ENCODE data around the gene YTHDF1.

The YTHDF1 gene

DNA sequence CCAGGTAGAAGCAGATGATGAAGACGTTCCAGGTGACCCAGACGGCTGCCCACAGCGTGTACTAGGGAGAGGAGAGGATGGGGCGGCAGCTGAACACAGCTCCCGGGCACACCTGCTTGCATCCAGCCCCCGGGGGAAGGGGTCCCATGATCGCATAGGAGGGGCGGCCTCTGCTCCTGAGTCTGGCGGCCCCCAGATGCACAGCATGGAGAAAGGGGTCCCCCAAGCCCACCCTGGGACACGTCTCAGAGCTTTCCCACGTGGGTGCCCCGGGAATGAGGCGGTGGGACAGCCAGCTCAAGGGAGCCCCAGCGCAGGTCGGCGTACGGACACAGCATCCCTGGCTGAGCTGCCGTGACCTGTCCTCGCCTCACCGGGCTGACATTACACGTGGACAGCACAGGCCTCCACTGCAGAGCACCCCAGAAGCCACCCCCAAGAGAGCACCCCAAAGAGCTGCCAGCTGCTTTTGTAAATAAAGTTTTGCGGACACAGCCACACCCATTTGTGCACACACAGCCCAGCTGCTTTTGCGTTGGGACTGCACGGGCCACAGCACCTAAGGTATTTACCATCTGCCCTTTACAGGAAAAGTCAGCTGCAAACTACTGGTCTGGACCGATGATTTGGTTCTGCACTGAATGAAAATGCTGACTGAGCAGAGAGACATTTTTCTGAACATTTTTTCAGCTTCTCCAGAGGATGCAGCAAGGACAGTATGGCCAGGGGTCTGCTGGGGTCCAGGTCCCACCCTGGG is 33.1 kb upstream of the YTHDF1 start:
- no peak for DNase-seq

DNA sequence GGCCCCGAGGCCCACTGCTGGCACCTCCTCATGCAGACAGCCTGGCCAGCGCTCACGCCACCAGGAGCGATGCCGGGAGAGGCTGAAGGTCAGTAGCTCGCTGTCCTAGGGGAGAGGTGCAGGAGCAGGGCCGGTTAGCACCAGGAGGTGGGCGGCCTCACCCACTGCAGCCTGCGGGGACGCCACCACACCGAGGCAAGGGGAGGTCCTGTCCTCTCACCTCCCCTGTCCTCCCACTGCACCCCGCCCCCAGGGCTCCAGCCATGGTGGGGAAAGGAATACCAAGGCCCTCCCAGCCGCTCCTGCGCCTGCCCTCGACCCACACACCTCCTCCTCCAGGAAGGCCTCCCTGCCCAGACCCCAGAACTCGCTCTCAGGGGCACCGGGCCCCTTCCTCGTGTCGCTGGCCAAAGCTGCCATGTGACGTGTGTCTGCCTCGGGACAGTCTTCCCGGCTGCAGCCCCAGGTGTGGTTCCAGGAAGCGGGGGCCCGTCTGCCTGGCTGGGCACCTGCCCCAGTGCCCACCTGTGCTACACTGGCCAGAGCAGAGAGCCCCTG is 31.8 kb upstream of the YTHDF1 start:
- DNase-seq: no peak

GRCh38 chr20:63246490-63247288 is 30.8 kb upstream of the YTHDF1 start:
- no peak for DNase-seq

GRCh38 chr20:63244468-63244867 is 28.5 kb upstream of the YTHDF1 start:
- DNase-seq: no peak

- no peak for DNase-seq
Measured at GRCh38 chr20:63243604-63244247, 27.8 kb upstream of the YTHDF1 start.

DNA sequence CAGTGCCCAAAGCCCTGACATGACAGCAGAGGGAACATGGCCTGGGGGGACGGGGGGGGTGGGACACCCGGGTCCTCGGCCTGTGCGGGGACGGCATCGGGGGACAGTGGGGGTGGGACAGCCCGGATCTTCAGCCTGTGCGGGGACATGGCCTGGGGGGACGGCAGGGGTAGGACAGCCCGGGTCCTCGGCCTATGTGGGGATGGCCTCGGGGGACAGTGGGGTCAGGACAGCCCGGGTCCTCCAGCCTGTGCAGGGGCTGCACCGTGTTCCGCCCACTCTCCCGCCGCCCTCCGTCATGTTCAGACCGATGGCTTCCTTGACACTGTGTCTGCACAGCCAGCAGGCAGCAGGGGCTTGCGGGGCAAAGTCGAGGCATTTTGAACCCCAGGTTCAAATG is 26.8 kb upstream of the YTHDF1 start:
- DNase-seq: no peak

- no peak for DNase-seq
Measured at GRCh38 chr20:63241272-63241671, 25.3 kb upstream of the YTHDF1 start.

GRCh38 chr20:63240004-63240403 is 24.1 kb upstream of the YTHDF1 start:
- DNase-seq: no peak

DNA sequence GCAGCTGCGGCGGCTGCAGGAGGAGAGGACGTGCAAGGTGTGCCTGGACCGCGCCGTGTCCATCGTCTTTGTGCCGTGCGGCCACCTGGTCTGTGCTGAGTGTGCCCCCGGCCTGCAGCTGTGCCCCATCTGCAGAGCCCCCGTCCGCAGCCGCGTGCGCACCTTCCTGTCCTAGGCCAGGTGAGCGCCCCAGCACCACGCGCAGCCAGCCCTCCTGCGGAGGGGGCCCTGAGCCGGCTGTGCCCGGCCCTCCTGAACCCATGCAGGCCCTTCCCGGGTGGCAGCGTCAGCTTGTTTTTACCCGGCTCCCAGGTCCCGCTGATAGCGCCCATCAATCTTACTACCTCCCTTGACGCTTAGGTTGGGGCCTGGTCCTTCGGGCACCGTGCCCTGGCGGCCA is 23.5 kb upstream of the YTHDF1 start:
- DNase-seq: no peak

- DNase-seq: no peak
Measured at GRCh38 chr20:63238514-63239125, 22.7 kb upstream of the YTHDF1 start.

GRCh38 chr20:63238031-63238430 is 22.1 kb upstream of the YTHDF1 start:
- DNase-seq: no peak

- no peak for DNase-seq
Measured at GRCh38 chr20:63236116-63236837, 20.3 kb upstream of the YTHDF1 start.

DNA sequence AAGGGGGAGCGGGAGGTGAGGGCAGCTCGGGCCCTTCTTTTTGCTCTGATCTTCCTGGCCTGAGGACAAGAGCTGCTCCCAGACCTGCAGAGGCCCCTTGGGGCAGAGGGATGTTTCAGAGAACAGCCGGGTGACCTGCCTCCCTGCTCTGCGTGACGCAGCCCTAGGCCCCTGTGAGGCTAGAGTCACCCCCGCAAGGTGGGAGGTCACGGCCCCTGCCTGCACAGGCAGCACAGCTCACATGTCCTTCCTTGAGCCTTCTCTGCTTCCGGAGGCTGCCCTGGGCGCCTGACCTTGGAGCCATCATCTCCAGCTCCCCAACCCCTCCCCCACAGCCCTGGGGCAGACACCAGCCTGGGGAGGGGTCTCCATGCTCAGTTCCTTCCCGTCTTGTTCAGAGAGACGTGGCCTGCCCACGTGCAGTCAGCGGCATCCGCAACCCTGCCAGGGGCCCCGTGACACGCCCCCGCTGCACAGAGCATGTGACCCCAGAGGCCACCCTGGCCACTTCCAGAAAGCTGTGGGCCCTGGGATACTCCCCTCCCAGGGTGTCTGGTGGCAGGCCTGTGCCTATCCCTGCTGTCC is 19.6 kb upstream of the YTHDF1 start, which contains the start of gene BIRC7:
Gene BIRC7 (plus strand): TSS at position 507 of the 585 bp plus-strand sequence. CDS start 192 bp downstream, outside the sequence.
- DNase-seq: no peak

DNA sequence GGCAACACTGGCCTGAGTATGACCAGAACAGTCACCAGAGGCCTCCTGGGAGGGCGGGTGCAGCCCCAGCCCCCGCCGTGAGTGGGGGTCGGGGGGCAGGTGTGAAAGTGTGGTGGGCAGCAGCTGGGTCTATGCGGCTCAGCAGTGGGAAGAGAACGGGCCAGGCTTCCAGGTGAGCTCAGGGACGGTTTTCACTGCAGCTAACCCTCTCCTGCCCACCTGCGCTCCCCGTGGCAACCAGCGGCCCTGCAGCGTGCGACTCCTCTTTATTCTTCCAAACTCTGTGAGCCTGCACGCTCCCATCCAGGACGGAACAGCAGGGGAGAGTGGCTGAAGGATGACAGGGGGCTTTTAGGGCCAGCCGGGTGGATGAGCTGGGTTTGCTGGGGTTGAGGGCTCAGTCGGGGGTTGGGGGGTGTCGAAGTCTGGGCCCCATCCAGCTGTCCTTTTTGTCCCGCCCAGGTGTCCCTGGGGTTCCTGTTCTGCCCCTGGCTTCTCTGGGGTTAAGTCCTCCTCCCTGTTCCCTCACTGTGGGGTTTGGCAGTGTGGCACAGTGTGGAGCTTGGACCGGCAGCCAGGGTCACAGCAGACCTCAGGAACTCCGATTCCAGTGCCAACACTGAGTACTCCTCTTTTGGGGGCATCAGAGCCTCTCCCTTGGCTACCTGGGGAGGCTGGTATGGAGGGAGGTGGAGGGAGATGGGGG is 18.9 kb upstream of the YTHDF1 start:
- no peak for DNase-seq

- DNase-seq: no peak
Measured at GRCh38 chr20:63233924-63234323, 18.0 kb upstream of the YTHDF1 start.

DNA sequence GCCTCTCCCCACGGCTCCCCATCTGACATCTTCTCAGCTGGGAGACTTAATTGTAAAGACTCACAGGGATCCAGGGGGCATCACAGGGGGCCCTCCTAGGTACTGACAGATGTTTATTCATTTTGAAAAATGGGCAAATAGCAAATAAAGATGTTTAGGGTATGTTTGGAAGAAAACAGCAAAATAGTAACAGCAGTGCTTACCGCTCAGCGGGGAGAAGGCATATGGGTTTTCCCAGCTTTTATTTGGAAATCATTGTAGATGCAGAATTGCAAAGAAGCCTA is 17.1 kb upstream of the YTHDF1 start:
- DNase-seq: no peak

DNA sequence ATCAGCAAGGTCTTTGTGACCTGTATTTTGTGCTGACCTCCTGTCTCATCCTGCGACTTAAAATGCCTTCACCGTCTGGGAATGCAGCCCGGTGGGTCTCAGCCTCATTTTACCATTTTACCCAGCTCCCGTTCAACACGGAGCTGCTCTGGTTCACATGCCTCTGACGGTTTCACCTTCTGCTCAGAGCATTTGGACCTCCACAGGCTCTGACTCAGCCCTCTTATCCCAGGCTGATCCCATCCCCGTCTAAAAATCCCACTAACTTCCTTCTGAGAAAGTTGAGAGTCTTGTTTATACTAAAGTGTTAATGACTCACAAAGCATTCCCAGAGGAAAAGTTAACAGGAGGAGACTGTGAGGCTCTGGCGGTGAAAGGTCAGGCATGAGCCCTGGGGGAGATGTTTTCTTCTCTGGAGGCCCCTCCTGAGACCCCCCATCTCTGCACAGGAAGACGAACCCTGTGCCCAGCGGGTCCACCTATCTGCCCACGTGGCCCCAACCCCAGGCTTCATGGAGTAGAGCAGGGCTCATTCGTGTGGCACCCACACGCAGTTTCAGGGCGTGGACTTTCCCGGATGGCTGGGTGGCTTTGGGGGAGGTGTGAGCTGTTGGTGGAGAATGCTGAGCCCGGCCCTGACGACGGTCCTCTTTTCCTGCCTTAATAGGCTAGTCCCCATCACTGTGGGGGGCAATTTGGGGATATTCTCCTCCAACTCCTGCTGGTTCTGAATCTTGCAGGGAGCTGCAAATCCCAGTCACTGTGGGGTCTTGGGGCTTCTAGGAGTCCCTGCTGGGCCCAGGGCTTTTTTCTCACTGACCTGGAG is 16.5 kb upstream of the YTHDF1 start:
- DNase-seq: peak; percentile 92

GRCh38 chr20:63230800-63231268 is 14.9 kb upstream of the YTHDF1 start:
- peak; percentile 64 for DNase-seq

- no peak for DNase-seq
Measured at GRCh38 chr20:63228806-63229205, 12.9 kb upstream of the YTHDF1 start.

DNA sequence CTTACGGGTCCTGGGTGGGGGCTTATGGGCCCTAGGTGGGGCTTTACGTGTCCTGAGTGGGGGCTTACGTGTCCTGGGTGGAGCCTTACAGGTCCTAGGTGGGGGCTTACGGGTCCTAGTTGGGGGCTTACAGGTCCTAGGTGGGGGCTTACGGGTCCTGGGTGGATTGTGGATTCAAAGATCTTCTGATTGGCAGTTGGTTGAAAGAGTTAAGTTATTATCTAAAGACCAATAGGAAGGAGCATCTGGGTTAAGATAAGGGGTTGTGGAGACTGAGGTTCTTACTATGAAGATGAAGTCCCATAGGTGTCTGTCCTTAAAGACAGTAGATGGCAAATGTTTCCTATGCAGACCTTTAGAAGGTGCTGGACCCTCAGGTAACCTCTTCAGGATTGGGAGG is 11.3 kb upstream of the YTHDF1 start:
- no peak for DNase-seq
